SH-SY5Y (cell line): ENCODE data around the gene AKAP14.

Experiments
- GATA2 ChIP-seq: IDR thresholded peaks from 2 replicates; pipeline ENCODE4 v1.6.1; 2011; ENCODE audit warnings: mild to moderate bottlenecking, low read depth, low read length
- GATA3 ChIP-seq: IDR thresholded peaks from 2 replicates; pipeline ENCODE4 v1.6.1; 2011; ENCODE audit warnings: low read depth, mild to moderate bottlenecking, low read length, moderate library complexity

DNA sequence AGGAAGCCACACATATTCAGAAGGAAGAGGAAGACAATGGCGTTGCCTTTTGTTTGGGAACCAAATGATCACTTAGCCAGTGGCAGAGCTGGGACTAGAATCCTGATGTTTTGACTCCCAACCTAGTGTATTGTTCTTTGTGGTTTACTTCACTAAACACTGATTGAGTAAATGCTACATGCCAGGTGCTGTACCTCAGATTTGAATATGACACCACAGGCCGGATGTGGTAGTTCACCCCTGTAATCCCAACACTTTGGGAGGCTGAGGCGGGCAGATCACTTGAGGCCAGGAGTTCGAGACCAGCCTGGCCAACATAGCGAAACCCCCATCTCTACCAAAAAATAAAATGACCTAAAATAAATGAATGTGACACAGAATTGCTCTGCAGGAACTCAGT lies 15.6 kb upstream of the AKAP14 start:
- no peak for TF ChIP-seq GATA2
- TF ChIP-seq GATA3 = no peak
